ENCODE results near the gene WNT5B. TPM values are rescaled to one million over a fixed set of nuclear protein-coding genes. Genes with fewer than 3 reads are reported as not detected.
A peak's percentile ranks its signal among the peaks of the same experiment; 100 is the strongest.

Gene WNT5B
- total and polyA plus RNA-seq, 9 of the 15 experiments (the other 6 are each of a cell fraction or from before 2014, with no cell fraction given): 0.42 to 16.8 (median 5.4) TPM

- Histone ChIP-seq H3K79me2 (ENCODE audit: control insufficient read depth, insufficient read depth, low read length) (no peaks in the 10 kb centered on the region; the same call in 2 of the 3 replicates), H3K4me1 (replicated peaks in 1 of 2; ENCODE audit: control insufficient read depth in 2 of 2, insufficient read depth in 2 of 2, low read length in 2 of 2) (peaks cover 30% of the 10 kb centered on the region in 2 experiments; a peak in 4 of 5 replicates), H4K20me1 (replicated peaks; ENCODE audit: control insufficient read depth, insufficient read depth, low read length) (no peaks in the 10 kb centered on the region), H3K9me3 (replicated peaks; ENCODE audit: control insufficient read depth, insufficient read depth, low read depth, low read length) (no peaks in the 10 kb centered on the region), H3K4me2 (ENCODE audit: insufficient read depth, low read length) (peak overlapping the region; percentile 80), H3K36me3 (ENCODE audit: control insufficient read depth, insufficient read depth, low read length) (no peaks in the 10 kb centered on the region), H3K27me3 (ENCODE audit: control insufficient read depth in 2 of 2, insufficient read depth in 2 of 2, low read length in 2 of 2) (no peaks in the 10 kb centered on the region), H3K4me3 (peak overlapping the region; percentile 23), H2AFZ (ENCODE audit: low read depth, low read length) (peak overlapping the region; percentile 93), H3K9ac (ENCODE audit: insufficient read depth in 1 of 2, low read depth in 2 of 2, low read length in 2 of 2) (peak overlapping the region; percentile 77 to 83), H3K9me1 (ENCODE audit: control insufficient read depth, insufficient read depth, low read length) (no peaks in the 10 kb centered on the region), H3K27ac (ENCODE audit: extremely low read depth, low read depth, low read length) (peak overlapping the region; percentile 87)
- ATAC-seq (peak; percentile 80), DNase-seq (ENCODE audit: extremely low read depth in 1 of 4, low spot score in 3 of 4) (peak; percentile 53 to 89 (median 63)), FAIRE-seq (peak; percentile 96)
- intact Hi-C loops (cut with micrococcal nuclease) (loop anchor here (10.0 kb wide), 1 partner anchor 1031 kb away; no protein-coding TSS in a partner anchor), in situ Hi-C loops (cut with MboI) (no loop called here)
- no TSS peak for BruUV-seq (replicated peaks)
- ChIA-PET CTCF (ENCODE audit: low intra/inter-chr PET ratio) (interaction anchor here (0.6 to 1.0 kb wide), 3 partner anchors 11 to 489 kb away, joined by 3 read pairs; partner anchors contain the start of gene FBXL14), POLR2A (interaction anchor here (0.5 to 2.2 kb wide), 5 partner anchors 12 to 487 kb away, joined by 3 to 5 read pairs (median 3); no protein-coding TSS in a partner anchor)
- 0% methylated on average over 15 of the region's 22 CpGs for WGBS (ENCODE audit: insufficient coverage, low coverage, missing lambda C conversion rate)
- TF ChIP-seq KHSRP (IDR thresholded peaks at IDR 0.05) (no peak), MTA2 (IDR thresholded peaks at IDR 0.05; ENCODE audit: low read depth) (peak; percentile 58), SP1 (CRISPR knock-in tag; IDR thresholded peaks at IDR 0.05) (0 out of 2 replicates have a peak, but pooled peaks have one; percentile 8), CTCF (IDR thresholded peaks at IDR 0.05 in 2 of 3, conservative IDR thresholded peaks at IDR 0.05 in 1 of 3; ENCODE audit: insufficient read depth in 2 of 3, low read depth in 1 of 3, low read length in 3 of 3) (peak; percentile 71 to 87 (median 75)), ZNF175 (CRISPR knock-in tag; IDR thresholded peaks at IDR 0.05; ENCODE audit: low read depth) (0 out of 2 replicates have a peak, but pooled peaks have one; percentile 34), NR3C1 (CRISPR knock-in tag; IDR thresholded peaks at IDR 0.05) (no peak), ZNF124 (CRISPR knock-in tag; IDR thresholded peaks at IDR 0.05) (no peak), NR2C2 (CRISPR knock-in tag; IDR thresholded peaks at IDR 0.05) (no peak), NR2C2 (tag; IDR thresholded peaks at IDR 0.05) (peak; percentile 54), CC2D1A (IDR thresholded peaks at IDR 0.05) (peak; percentile 52; the same call in 1 of the 2 replicates), TEAD1 (CRISPR knock-in tag; IDR thresholded peaks at IDR 0.05) (peak in 1 of 2 experiments; percentile 88; a peak in 2 of 4 replicates), ZEB2 (IDR thresholded peaks at IDR 0.05) (0 out of 2 replicates have a peak, but pooled peaks have one; percentile 13), NKRF (IDR thresholded peaks at IDR 0.05; ENCODE audit: borderline replicate concordance) (peak; percentile 58; the same call in 1 of the 2 replicates), RBFOX2 (IDR thresholded peaks at IDR 0.05; ENCODE audit: low read depth, low read length) (peak; percentile 46; the same call in 1 of the 2 replicates), DACH1 (IDR thresholded peaks at IDR 0.05; ENCODE audit: partially characterized antibody) (peak; percentile 66), ZNF766 (CRISPR knock-in tag; conservative IDR thresholded peaks at IDR 0.05) (0 out of 2 replicates have a peak, but pooled peaks have one; percentile 30), TCF3 (CRISPR knock-in tag; IDR thresholded peaks at IDR 0.05) (0 out of 2 replicates have a peak, but pooled peaks have one; percentile 3), STAG1 (CRISPR knock-in tag; IDR thresholded peaks at IDR 0.05; ENCODE audit: borderline replicate concordance) (peak; percentile 56; the same call in 1 of the 2 replicates)
Observed at GRCh38 chr12:1605129-1606020, 23.7 kb upstream of the WNT5B start.

Measured in K562 (cell line).